Psoas muscle (tissue), 8 donors: ENCODE measurements around the gene NALF2. TPM values are rescaled to one million over a fixed set of nuclear protein-coding genes. Genes with fewer than 3 reads are reported as not detected.

ENCODE experiments used
- ATAC-seq, 4 donors: fragments of 200-7000 bp; cut with Tn5 transposase; one replicate each; pipeline ENCODE4 v1.9.1; 2020; ENCODE audit warnings: moderate library complexity in 3 of 4, mild to moderate bottlenecking in 2 of 4
- DNase-seq, 2 donors: peaks; one replicate each; pipeline ENCODE4 v3.0.0-alpha.2; 2020
- H3K27ac ChIP-seq: fragments of 200-600 bp; one replicate; pipeline ENCODE4 v1.8.0; 2022
- H3K27me3 ChIP-seq, 3 donors: fragments of 200-600 bp in 1 of 3; one replicate each; pipeline versions ENCODE4 v1.6.1 to v1.8.0; 2013 to 2022; ENCODE audit warnings: low read length in 2 of 3, mild to moderate bottlenecking in 2 of 3, moderate library complexity in 1 of 3; ENCODE audit not compliant: insufficient read depth in 3 of 3
- H3K36me3 ChIP-seq, 2 donors: fragments of 200-600 bp in 1 of 2; one replicate each; pipeline versions ENCODE4 v1.6.1 to v1.8.0; 2013 to 2022; ENCODE audit warnings: low read depth in 1 of 2, mild to moderate bottlenecking in 1 of 2, moderate library complexity in 1 of 2; ENCODE audit not compliant: insufficient read depth in 1 of 2
- H3K4me1 ChIP-seq: fragments of 200-600 bp; one replicate; pipeline ENCODE4 v1.8.0; 2022
- H3K4me3 ChIP-seq: fragments of 200-600 bp; one replicate; pipeline ENCODE4 v1.8.0; 2022; ENCODE audit warnings: mild to moderate bottlenecking
- H3K9me3 ChIP-seq: fragments of 200-600 bp; one replicate; pipeline ENCODE4 v1.8.0; 2022
- CTCF ChIP-seq: fragments of 200-600 bp; IDR thresholded peaks from one replicate; pipeline ENCODE4 v1.8.0; 2022; ENCODE audit warnings: antibody characterized with exemption
- WGBS, 3 donors: extraction: QIAGEN DNeasy Blood & Tissue Kit; methylation state at CpG; one replicate each; pipeline versions ENCODE4 v1.1.6 to v1.1.7; 2013; 5-methylcytosine and 5-hydroxymethylcytosine counted together
- intact Hi-C, 2 donors: fragments of 100-400 bp; cut with DNase I; formaldehyde crosslinking; loops; one replicate each; pipeline versions ENCODE4 v1.11.0 to v1.14.2; 2022
- polyA plus RNA-seq, 3 donors: library from polyadenylated mRNA; stranded (reverse); fragments of 200-250 nt; gene quantifications; one replicate each; pipeline ENCODE4 v1.2.3, GENCODE V29; 2013
- total RNA-seq, 4 donors: library from RNA; stranded (reverse); fragmentation: NEBNext Ultra II Directional in 2 of 4; extraction: Animal tissue kit (Norgen Biotek cat#: 25700) in 2 of 4; gene quantifications; one replicate each; pipeline versions ENCODE4 v1.2.1 to v1.2.4, GENCODE V29; 2021 to 2023
- donor health status: healthy with polysubstance abuse.
- donor health status: DM: no; HTN: no; CAD: no; lungs with moderate emphysema.
- donor health status: Bipolar disorder and iron deficiency.
- donor health status: healthy.
- donor health status: DM: yes; HTN: yes; CAD: no.
- donor health status: DM: no; HTN: no; CAD: no.
- donor health status: DM: no; HTN: no; CAD: no.
- donor health status: DM: yes; HTN: yes; CAD: no.

The NALF2 gene
- total and polyA plus RNA-seq, 7 donors: 0.09 to 0.26 (median 0.15) TPM; not detected in 1

GRCh38 chrX:69543572-69543971 lies 39.4 kb downstream of the NALF2 start:
- intact Hi-C loops: no loop called here
- DNase-seq (no peak), ATAC-seq (no peak)
- no peaks in the 10 kb centered on the region for H3K4me1 ChIP-seq
- peaks cover 0 to 27% (median 0%) of the 10 kb centered on the region in 3 donors for H3K27me3 ChIP-seq
- 39 to 53% (median 51%) methylated on average over 3 of the region's 3 CpGs for WGBS, 3 donors
- H3K36me3 ChIP-seq: no peaks in the 10 kb centered on the region
- no peak overlapping the region for H3K27ac ChIP-seq
- H3K4me3 ChIP-seq: no peak overlapping the region
- TF ChIP-seq CTCF: no peak
- no peaks in the 10 kb centered on the region for H3K9me3 ChIP-seq

GRCh38 chrX:69546417-69546816 lies 42.3 kb downstream of the NALF2 start:
- ATAC-seq (peak in 1 of 4 donors; percentile 56), DNase-seq (no peak)
- intact Hi-C loops: no loop called here
- Histone ChIP-seq H3K9me3 (no peaks in the 10 kb centered on the region), H3K27me3 (peaks cover 0 to 25% (median 0%) of the 10 kb centered on the region in 3 donors), H3K36me3 (no peaks in the 10 kb centered on the region), H3K27ac (no peak overlapping the region), H3K4me1 (no peaks in the 10 kb centered on the region), H3K4me3 (no peak overlapping the region)
- 33 to 54% (median 49%) methylated on average over 3 to 8 of the region's 8 CpGs for WGBS, 3 donors
- no peak for TF ChIP-seq CTCF

GRCh38 chrX:69546978-69547377 lies 42.9 kb downstream of the NALF2 start:
- TF ChIP-seq CTCF: no peak
- Histone ChIP-seq H3K27me3 (peaks cover 0 to 20% (median 0%) of the 10 kb centered on the region in 3 donors), H3K27ac (no peak overlapping the region), H3K4me1 (no peaks in the 10 kb centered on the region), H3K9me3 (no peaks in the 10 kb centered on the region), H3K36me3 (no peaks in the 10 kb centered on the region), H3K4me3 (no peak overlapping the region)
- WGBS, 3 donors: 85 to 90% (median 87%) methylated on average over 5 of the region's 5 CpGs
- DNase-seq (no peak), ATAC-seq (no peak)
- intact Hi-C loops: no loop called here

- intact Hi-C loops: no loop called here
- Histone ChIP-seq H3K36me3 (no peaks in the 10 kb centered on the region), H3K27ac (no peak overlapping the region), H3K4me1 (no peaks in the 10 kb centered on the region), H3K27me3 (peaks cover 0 to 16% (median 0%) of the 10 kb centered on the region in 3 donors), H3K9me3 (no peaks in the 10 kb centered on the region), H3K4me3 (no peak overlapping the region)
- WGBS, 3 donors: 54 to 63% (median 54%) methylated on average over 6 to 7 of the region's 7 CpGs
- ATAC-seq (no peak), DNase-seq (no peak)
- TF ChIP-seq CTCF: no peak
These were observed 47.4 kb downstream of the NALF2 start for GRCh38 chrX:69551421-69552009.

- intact Hi-C loops: no loop called here
- 44 to 69% (median 49%) methylated on average over 4 of the region's 4 CpGs for WGBS, 3 donors
- Histone ChIP-seq H3K4me1 (no peaks in the 10 kb centered on the region), H3K27me3 (peaks cover 0 to 11% (median 0%) of the 10 kb centered on the region in 3 donors), H3K9me3 (no peaks in the 10 kb centered on the region), H3K4me3 (no peak overlapping the region), H3K27ac (no peak overlapping the region), H3K36me3 (no peaks in the 10 kb centered on the region)
- TF ChIP-seq CTCF: no peak
- ATAC-seq (no peak), DNase-seq (no peak)
These were observed 48.4 kb downstream of the NALF2 start for GRCh38 chrX:69552512-69552911.
